Upper lobe of left lung (tissue), 4 donors: ENCODE measurements around the gene PRR23B.

Source experiments
- EP300 ChIP-seq, 4 donors: sonication (generic); formaldehyde crosslinking; IDR thresholded peaks; one replicate each; pipeline ENCODE4 v1.5.1; 2017; ENCODE audit warnings: antibody characterized with exemption in 4 of 4, control low read depth in 2 of 4
- POLR2A ChIP-seq, 4 donors: fragments of 450-650 bp; IDR thresholded peaks; one replicate each; pipeline ENCODE4 v1.5.1; 2016 to 2017; ENCODE audit warnings: antibody characterized with exemption in 4 of 4, mild to moderate bottlenecking in 2 of 4
- POLR2AphosphoS5 ChIP-seq, 2 donors: sonication (generic); formaldehyde crosslinking; IDR thresholded peaks; one replicate each; pipeline ENCODE4 v1.5.1; 2017; ENCODE audit warnings: antibody characterized with exemption in 2 of 2
- TF ChIP-seq, protein P1 (sequence below), 6 experiments: fragments of 450-650 bp in 4 of 6; fragments of 200-600 bp in 2 of 6; sonication (generic) in 2 of 6; IDR thresholded peaks; one replicate each; pipeline ENCODE4 v1.5.1; 2016 to 2019; ENCODE audit warnings: antibody characterized with exemption in 6 of 6

GRCh38 chr3:138972941-138973340 is 47.8 kb downstream of the PRR23B start:
- TF ChIP-seq, protein P1, sequence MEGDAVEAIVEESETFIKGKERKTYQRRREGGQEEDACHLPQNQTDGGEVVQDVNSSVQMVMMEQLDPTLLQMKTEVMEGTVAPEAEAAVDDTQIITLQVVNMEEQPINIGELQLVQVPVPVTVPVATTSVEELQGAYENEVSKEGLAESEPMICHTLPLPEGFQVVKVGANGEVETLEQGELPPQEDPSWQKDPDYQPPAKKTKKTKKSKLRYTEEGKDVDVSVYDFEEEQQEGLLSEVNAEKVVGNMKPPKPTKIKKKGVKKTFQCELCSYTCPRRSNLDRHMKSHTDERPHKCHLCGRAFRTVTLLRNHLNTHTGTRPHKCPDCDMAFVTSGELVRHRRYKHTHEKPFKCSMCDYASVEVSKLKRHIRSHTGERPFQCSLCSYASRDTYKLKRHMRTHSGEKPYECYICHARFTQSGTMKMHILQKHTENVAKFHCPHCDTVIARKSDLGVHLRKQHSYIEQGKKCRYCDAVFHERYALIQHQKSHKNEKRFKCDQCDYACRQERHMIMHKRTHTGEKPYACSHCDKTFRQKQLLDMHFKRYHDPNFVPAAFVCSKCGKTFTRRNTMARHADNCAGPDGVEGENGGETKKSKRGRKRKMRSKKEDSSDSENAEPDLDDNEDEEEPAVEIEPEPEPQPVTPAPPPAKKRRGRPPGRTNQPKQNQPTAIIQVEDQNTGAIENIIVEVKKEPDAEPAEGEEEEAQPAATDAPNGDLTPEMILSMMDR (IDR thresholded peaks at IDR 0.05) = no peak
- TF ChIP-seq EP300 (IDR thresholded peaks at IDR 0.05) = no peak
- no peak for TF ChIP-seq POLR2A (IDR thresholded peaks at IDR 0.05)
- no peak for TF ChIP-seq POLR2AphosphoS5 (IDR thresholded peaks at IDR 0.05)
